HG02623 (cell line): ENCODE results near the gene RASA4.
A peak's percentile ranks its signal among the peaks of the same experiment; 100 is the strongest.
"Not testable (repeated sequence)": the region's sequence is repeated elsewhere in the genome, so short reads cannot be mapped to it uniquely, and the experiment has no call there.

Experiments
- ATAC-seq: cut with Tn5 transposase; IDR thresholded peaks from one replicate; pipeline ENCODE4 v1.9.1; 2021; ENCODE audit warnings: moderate library complexity; ENCODE audit not compliant: unreplicated experiment

RASA4 gene

GRCh38 chr7:102606848-102607247 is 9.7 kb downstream of the RASA4 start:
- ATAC-seq = not testable (repeated sequence)

GRCh38 chr7:102604431-102605145 is 12.0 kb downstream of the RASA4 start:
- not testable (repeated sequence) for ATAC-seq

GRCh38 chr7:102602317-102602716 is 14.2 kb downstream of the RASA4 start:
- ATAC-seq = not testable (repeated sequence)

GRCh38 chr7:102599699-102600098 is 16.9 kb downstream of the RASA4 start:
- ATAC-seq = not testable (repeated sequence)

- ATAC-seq = not testable (repeated sequence)
Measured at GRCh38 chr7:102596036-102596435, 20.5 kb downstream of the RASA4 start.

- ATAC-seq = peak; percentile 48
Measured at GRCh38 chr7:102593637-102594334, 22.8 kb downstream of the RASA4 start.

- peak; percentile 56 for ATAC-seq
Measured at GRCh38 chr7:102592477-102593019, 24.0 kb downstream of the RASA4 start.

GRCh38 chr7:102589857-102590256 is 26.7 kb downstream of the RASA4 start:
- ATAC-seq = peak; percentile 37

GRCh38 chr7:102583495-102583894 is 33.1 kb downstream of the RASA4 start:
- ATAC-seq = not testable (repeated sequence)

GRCh38 chr7:102581722-102582121 is 34.8 kb downstream of the RASA4 start:
- not testable (repeated sequence) for ATAC-seq

- ATAC-seq = not testable (repeated sequence)
Measured at GRCh38 chr7:102578486-102578885, 38.1 kb downstream of the RASA4 start.

- ATAC-seq = not testable (repeated sequence)
Measured at GRCh38 chr7:102577315-102578240, 39.0 kb downstream of the RASA4 start.

- ATAC-seq = not testable (repeated sequence)
Measured at GRCh38 chr7:102576363-102576762, 40.2 kb downstream of the RASA4 start.

GRCh38 chr7:102574607-102575006 is 41.9 kb downstream of the RASA4 start:
- ATAC-seq = not testable (repeated sequence)

- ATAC-seq = peak; percentile 94
Measured at GRCh38 chr7:102572261-102573239, 44.0 kb downstream of the RASA4 start, which contains the start of gene POLR2J3. POLR2J3 (minus strand) TSS chr7:102572583; CDS start chr7:102572521, 62 bp downstream.

- not testable (repeated sequence) for ATAC-seq
Measured at GRCh38 chr7:102568620-102569019, 47.9 kb downstream of the RASA4 start.

GRCh38 chr7:102550808-102551422 is 65.6 kb downstream of the RASA4 start, which contains the start of gene SPDYE2:
SPDYE2 (plus strand) TSS chr7:102551226; CDS start chr7:102553256, 2,030 bp downstream.
- ATAC-seq = not testable (repeated sequence)

- peak; percentile 73 for ATAC-seq
Measured at GRCh38 chr7:102546353-102546752, 70.2 kb downstream of the RASA4 start.

GRCh38 chr7:102545288-102545687 is 71.3 kb downstream of the RASA4 start:
- not testable (repeated sequence) for ATAC-seq
